Measurements from ENCODE around the gene SPIRE1. TPM values are rescaled to one million over a fixed set of nuclear protein-coding genes. Genes with fewer than 3 reads are reported as not detected.

Gene SPIRE1
- total and polyA plus RNA-seq, 9 donors: 7.9 to 30.2 (median 20.4) TPM

DNA sequence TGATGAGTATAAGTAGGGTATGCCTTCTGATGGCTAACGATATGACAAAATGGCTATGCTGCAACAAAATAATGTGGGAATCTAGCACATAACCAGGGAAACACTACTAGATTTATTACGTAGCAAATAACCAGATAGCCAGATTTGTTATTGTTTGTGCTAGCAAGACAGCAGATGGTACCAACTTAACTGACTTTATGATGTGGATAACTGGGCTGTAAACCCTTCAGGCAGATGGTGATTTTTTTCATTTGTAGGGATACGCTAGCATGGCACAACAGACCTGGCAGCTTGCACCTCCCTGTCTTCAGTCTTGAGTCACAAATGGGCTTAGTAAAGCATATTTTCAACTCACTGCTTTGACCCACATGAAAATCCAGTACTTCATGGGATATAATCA is 201.5 kb downstream of the SPIRE1 start:
- WGBS, 3 donors: 94 to 99% (median 96%) methylated on average over 3 of the region's 3 CpGs
- Histone ChIP-seq H3K4me1 (ENCODE audit: insufficient read depth) (no peaks in the 10 kb centered on the region), H3K27ac (no peak overlapping the region), H3K27me3 (no peaks in the 10 kb centered on the region), H3K4me3 (no peak overlapping the region), H3K36me3 (no peaks in the 10 kb centered on the region), H3K9me3 (no peaks in the 10 kb centered on the region)
- DNase-seq: no peak
- intact Hi-C loops (cut with DNase I): no loop called here
- TF ChIP-seq, protein P1, sequence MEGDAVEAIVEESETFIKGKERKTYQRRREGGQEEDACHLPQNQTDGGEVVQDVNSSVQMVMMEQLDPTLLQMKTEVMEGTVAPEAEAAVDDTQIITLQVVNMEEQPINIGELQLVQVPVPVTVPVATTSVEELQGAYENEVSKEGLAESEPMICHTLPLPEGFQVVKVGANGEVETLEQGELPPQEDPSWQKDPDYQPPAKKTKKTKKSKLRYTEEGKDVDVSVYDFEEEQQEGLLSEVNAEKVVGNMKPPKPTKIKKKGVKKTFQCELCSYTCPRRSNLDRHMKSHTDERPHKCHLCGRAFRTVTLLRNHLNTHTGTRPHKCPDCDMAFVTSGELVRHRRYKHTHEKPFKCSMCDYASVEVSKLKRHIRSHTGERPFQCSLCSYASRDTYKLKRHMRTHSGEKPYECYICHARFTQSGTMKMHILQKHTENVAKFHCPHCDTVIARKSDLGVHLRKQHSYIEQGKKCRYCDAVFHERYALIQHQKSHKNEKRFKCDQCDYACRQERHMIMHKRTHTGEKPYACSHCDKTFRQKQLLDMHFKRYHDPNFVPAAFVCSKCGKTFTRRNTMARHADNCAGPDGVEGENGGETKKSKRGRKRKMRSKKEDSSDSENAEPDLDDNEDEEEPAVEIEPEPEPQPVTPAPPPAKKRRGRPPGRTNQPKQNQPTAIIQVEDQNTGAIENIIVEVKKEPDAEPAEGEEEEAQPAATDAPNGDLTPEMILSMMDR (IDR thresholded peaks at IDR 0.05): no peak
- TF ChIP-seq EP300 (IDR thresholded peaks at IDR 0.05): no peak
- no peak for TF ChIP-seq POLR2A (IDR thresholded peaks at IDR 0.05)

DNA sequence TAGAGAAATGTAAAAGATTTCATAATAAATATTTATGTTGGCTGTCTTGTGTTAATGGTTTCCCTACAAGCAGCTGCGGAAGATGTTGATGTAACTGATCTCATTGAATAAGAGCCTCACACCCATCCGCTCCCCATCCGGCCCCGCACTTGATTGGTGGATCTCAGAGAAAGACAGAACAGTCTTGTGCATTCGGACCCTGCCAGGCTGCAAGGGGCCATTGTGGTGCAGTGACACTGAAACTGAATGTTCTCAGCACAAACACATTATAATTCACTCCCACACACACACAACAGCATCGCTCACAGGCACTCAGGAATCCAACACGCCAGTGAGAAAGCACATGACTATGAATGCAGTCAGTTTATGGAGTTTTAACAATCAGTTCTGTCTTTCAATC is 202.4 kb downstream of the SPIRE1 start:
- H3K27ac ChIP-seq: no peak overlapping the region
- H3K4me3 ChIP-seq: no peak overlapping the region
- H3K9me3 ChIP-seq: no peaks in the 10 kb centered on the region
- 88 to 93% (median 91%) methylated on average over 7 of the region's 7 CpGs for WGBS, 3 donors
- intact Hi-C loops (cut with DNase I): no loop called here
- no peaks in the 10 kb centered on the region for H3K4me1 ChIP-seq (ENCODE audit: insufficient read depth)
- no peaks in the 10 kb centered on the region for H3K36me3 ChIP-seq
- no peaks in the 10 kb centered on the region for H3K27me3 ChIP-seq
- TF ChIP-seq, protein P1 (IDR thresholded peaks at IDR 0.05): no peak
- no peak for TF ChIP-seq EP300 (IDR thresholded peaks at IDR 0.05)
- TF ChIP-seq POLR2A (IDR thresholded peaks at IDR 0.05): no peak
- DNase-seq: no peak

DNA sequence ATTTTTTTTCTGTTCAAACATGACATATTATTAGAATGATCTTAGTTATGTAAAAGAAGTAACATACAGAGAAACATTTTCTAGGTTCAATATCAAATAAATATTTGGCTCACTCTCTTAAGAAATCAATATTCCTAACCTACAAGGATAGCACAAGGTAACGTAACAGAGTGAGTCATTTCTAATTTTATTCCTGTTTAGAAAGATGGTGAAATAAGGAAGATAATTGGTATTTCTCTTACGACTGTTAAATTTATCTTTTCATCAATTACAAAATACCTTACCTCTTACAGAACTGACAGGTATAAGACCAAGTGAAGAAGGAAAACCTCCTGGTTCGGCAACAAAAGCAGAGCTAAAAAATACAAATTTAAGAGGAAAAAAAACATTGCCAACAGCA is 205.1 kb downstream of the SPIRE1 start:
- H3K27ac ChIP-seq: no peak overlapping the region
- no peaks in the 10 kb centered on the region for H3K27me3 ChIP-seq
- TF ChIP-seq POLR2A (IDR thresholded peaks at IDR 0.05) (no peak), EP300 (IDR thresholded peaks at IDR 0.05) (no peak)
- TF ChIP-seq, protein P1 (IDR thresholded peaks at IDR 0.05): no peak
- no peaks in the 10 kb centered on the region for H3K9me3 ChIP-seq
- no peak for DNase-seq
- no peaks in the 10 kb centered on the region for H3K36me3 ChIP-seq
- intact Hi-C loops (cut with DNase I): no loop called here
- 95 to 97% (median 96%) methylated on average over 3 of the region's 3 CpGs for WGBS, 3 donors
- H3K4me3 ChIP-seq: no peak overlapping the region
- H3K4me1 ChIP-seq (ENCODE audit: insufficient read depth): no peaks in the 10 kb centered on the region

DNA sequence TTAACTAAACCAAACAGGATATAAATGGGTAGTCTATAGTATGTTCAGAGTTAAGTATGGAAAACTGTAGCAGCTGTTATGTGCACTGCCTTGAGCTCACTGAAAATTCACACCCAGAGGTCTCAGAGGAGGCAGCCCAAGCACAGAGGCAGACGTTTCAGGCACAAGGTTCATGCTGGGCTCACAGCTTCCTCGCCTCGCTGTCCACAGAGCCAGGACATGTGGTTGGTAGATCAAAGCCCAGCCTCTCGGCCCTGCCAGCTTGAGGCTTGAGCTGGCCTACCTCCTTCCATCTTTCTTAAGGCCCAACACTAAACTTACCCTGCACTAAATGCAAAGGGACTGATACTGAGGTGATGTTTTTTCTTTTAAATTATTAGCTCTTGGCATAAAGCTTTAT is 206.5 kb downstream of the SPIRE1 start:
- H3K4me1 ChIP-seq (ENCODE audit: insufficient read depth): no peaks in the 10 kb centered on the region
- no peaks in the 10 kb centered on the region for H3K9me3 ChIP-seq
- H3K36me3 ChIP-seq: no peaks in the 10 kb centered on the region
- intact Hi-C loops (cut with DNase I): no loop called here
- WGBS, 3 donors: 23 to 44% (median 28%) methylated on average over 4 of the region's 4 CpGs
- no peak overlapping the region for H3K27ac ChIP-seq
- TF ChIP-seq POLR2A (IDR thresholded peaks at IDR 0.05) (no peak), EP300 (IDR thresholded peaks at IDR 0.05) (no peak)
- TF ChIP-seq, protein P1 (IDR thresholded peaks at IDR 0.05): no peak
- DNase-seq: no peak
- H3K4me3 ChIP-seq: no peak overlapping the region
- no peaks in the 10 kb centered on the region for H3K27me3 ChIP-seq

Measured in ovary (tissue), 9 donors.